Lower leg skin (tissue), 4 donors: ENCODE results near the gene CNTNAP4. TPM values are rescaled to one million over a fixed set of nuclear protein-coding genes. Genes with fewer than 3 reads are reported as not detected.

ENCODE experiments used
- DNase-seq, 2 donors: peaks; one replicate each; pipeline ENCODE4 v3.0.0-alpha.2; 2019; ENCODE audit warnings: low spot score in 2 of 2
- H3K4me3 ChIP-seq: fragments of 200-600 bp; sonication (generic); 2 replicates; pipeline ENCODE4 v1.5.1; 2017; ENCODE audit warnings: mild to moderate bottlenecking, low read depth; ENCODE audit not compliant: poor library complexity, severe bottlenecking
- POLR2A ChIP-seq, 2 donors: fragments of 450-650 bp; IDR thresholded peaks; one replicate each; pipeline ENCODE4 v1.6.1; 2016 to 2017; ENCODE audit warnings: antibody characterized with exemption in 2 of 2, mild to moderate bottlenecking in 1 of 2, moderate library complexity in 1 of 2
- WGBS, 2 donors: methylation state at CpG; one replicate each; pipeline ENCODE4 v1.1.5; 2018; 5-methylcytosine and 5-hydroxymethylcytosine counted together
- intact Hi-C: fragments of 100-400 bp; cut with DNase I; formaldehyde crosslinking; loops from one replicate; pipeline ENCODE4 v1.15.0; 2023; ENCODE audit warnings: low total_unique reads
- total RNA-seq, 4 donors: library from RNA; depleted of rRNA; stranded (reverse); fragments of >200 nt; gene quantifications; one replicate each; pipeline ENCODE4 v1.1.0, GENCODE V29; 2016
- TF ChIP-seq, protein P1 (sequence below), 3 donors: fragments of 450-650 bp; IDR thresholded peaks; one replicate each; pipeline ENCODE4 v1.5.1; 2016; ENCODE audit warnings: antibody characterized with exemption in 3 of 3, mild to moderate bottlenecking in 3 of 3, moderate library complexity in 2 of 3

The CNTNAP4 gene
- total RNA-seq, 4 donors from 2014 or later, result not detected

DNA sequence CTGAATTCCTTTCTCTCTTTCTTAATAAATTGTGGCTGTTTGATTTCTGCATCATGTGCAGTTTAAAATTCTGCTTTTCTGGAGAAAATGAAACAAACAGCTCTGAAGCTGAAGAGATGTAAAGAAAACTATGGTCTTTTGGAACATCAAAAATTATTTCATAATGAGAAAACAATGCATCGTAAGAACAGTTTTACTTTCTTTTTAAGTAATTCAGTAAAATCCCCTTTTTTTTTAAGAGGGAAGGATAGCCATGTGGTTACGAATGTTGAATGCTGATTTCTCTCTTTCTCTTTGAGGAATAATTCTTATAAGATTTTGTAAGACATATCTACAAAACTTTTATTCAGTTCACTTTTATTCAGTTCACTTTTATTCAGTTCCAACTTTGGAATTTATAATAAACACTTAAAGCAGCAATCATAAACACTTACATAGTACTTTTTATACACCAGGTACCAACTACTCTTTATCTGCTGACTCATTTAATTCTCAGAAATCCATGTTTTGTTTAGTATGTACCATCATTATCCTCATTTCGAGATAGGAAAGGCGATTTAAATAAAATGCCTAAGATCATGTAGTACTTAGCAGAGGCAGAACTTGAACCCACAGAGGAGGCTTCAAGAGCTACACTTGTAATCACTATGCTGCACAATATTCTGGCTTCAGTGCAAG lies 26.6 kb downstream of the CNTNAP4 start:
- 76 to 80% methylated on average over 4 of the region's 4 CpGs for WGBS, 2 donors
- no peak for DNase-seq
- intact Hi-C loops, result no loop called here
- TF ChIP-seq, protein P1, sequence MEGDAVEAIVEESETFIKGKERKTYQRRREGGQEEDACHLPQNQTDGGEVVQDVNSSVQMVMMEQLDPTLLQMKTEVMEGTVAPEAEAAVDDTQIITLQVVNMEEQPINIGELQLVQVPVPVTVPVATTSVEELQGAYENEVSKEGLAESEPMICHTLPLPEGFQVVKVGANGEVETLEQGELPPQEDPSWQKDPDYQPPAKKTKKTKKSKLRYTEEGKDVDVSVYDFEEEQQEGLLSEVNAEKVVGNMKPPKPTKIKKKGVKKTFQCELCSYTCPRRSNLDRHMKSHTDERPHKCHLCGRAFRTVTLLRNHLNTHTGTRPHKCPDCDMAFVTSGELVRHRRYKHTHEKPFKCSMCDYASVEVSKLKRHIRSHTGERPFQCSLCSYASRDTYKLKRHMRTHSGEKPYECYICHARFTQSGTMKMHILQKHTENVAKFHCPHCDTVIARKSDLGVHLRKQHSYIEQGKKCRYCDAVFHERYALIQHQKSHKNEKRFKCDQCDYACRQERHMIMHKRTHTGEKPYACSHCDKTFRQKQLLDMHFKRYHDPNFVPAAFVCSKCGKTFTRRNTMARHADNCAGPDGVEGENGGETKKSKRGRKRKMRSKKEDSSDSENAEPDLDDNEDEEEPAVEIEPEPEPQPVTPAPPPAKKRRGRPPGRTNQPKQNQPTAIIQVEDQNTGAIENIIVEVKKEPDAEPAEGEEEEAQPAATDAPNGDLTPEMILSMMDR (IDR thresholded peaks at IDR 0.05), result no peak
- no peak for TF ChIP-seq POLR2A (IDR thresholded peaks at IDR 0.05)
- H3K4me3 ChIP-seq, result no peak overlapping the region

DNA sequence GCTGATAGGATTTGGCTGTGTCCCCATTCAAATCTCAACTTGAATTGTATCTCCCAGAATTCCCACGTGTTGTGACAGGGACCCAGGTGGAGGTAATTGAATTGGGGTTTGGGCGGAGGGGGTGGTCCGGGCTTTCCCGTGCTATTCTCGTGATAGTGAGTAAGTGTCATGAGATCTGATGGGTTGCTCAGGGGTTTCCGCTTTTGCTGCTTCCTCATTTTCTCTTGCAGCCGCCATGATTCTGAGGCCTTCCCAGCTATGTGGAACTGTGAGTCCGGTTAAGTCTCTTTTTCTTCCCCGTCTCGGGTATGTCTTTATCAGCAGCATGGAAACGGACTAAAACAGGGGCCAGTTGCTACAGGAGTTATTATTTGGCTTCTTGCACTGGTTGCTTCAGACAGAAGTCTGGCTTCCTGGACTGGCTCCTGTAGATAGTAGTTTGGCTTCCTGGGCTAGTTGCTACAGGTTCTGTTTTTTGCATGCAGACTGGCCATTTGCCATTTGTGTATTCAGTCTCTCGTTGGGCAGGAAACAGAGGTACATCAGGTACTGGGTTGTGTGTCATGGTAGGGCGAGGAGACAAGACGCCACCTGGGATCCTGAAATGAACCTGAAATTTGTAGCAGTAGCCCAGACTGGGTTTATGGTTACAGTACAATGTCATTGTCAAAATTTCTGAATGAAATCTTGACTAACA lies 32.6 kb downstream of the CNTNAP4 start:
- 80 to 82% methylated on average over 14 of the region's 14 CpGs for WGBS, 2 donors
- intact Hi-C loops, result no loop called here
- TF ChIP-seq, protein P1 (IDR thresholded peaks at IDR 0.05), result no peak
- TF ChIP-seq POLR2A (IDR thresholded peaks at IDR 0.05), result no peak
- no peak for DNase-seq
- no peak overlapping the region for H3K4me3 ChIP-seq

DNA sequence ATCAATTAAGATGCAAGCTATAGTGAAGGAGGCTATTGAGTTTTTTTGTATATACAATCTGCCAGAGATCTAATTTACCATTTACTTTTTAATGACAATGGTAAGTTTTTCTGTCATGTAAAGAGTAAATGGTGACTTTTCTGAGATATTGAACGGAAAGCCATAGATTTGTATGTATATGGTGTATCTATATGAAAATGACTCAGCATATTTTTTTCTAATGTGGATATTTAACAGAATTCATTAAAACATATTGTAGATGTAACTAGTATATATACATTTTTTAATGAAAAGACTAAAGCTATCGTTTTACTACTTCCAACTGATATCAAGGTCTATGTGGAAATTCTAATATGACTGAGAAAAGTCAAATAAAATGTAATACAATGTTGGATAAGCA lies 34.1 kb downstream of the CNTNAP4 start:
- 79 to 83% methylated on average over 2 of the region's 2 CpGs for WGBS, 2 donors
- intact Hi-C loops, result no loop called here
- DNase-seq, result no peak
- TF ChIP-seq, protein P1 (IDR thresholded peaks at IDR 0.05), result no peak
- TF ChIP-seq POLR2A (IDR thresholded peaks at IDR 0.05), result no peak
- no peak overlapping the region for H3K4me3 ChIP-seq

DNA sequence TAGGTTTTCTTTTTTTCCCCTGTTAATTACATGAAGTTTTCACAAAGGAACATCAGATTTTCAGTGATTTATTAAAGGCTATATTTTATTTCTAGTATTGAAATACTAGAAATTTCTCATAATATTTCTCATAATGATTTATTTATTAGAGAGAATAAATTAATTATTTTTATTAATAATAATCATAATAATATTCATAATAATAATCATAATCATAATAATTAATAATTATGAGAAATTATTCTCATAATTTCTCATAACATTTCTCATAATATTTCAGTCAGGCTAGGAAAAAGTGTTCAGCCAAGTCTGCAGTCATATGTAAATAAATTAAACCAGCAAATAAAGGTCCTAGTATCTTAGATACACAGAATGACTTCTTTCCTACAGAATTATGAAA lies 41.4 kb downstream of the CNTNAP4 start:
- TF ChIP-seq, protein P1 (IDR thresholded peaks at IDR 0.05), result no peak
- TF ChIP-seq POLR2A (IDR thresholded peaks at IDR 0.05), result no peak
- DNase-seq, result no peak
- no peak overlapping the region for H3K4me3 ChIP-seq
- intact Hi-C loops, result no loop called here

DNA sequence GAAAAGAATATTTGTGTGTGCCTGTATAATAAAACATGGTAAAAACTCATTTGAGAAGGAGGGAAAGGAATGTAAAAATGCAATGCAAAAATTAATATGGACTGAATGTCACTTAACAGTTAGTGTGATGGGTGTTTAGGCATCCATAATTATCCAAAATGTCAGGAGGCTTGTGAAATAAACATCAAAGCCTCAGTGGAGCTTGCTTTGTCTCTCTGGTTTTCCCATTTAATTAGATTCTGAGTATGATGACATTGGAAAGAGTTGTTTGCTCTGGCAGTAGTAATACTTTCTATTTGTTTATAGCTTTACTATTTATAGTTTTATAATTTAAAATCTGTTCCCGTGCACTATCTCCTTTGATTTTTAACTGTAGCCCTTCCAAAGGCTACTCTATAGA lies 51.9 kb downstream of the CNTNAP4 start:
- no peak for DNase-seq
- no peak for TF ChIP-seq POLR2A (IDR thresholded peaks at IDR 0.05)
- TF ChIP-seq, protein P1 (IDR thresholded peaks at IDR 0.05), result no peak
- intact Hi-C loops, result no loop called here
- no peak overlapping the region for H3K4me3 ChIP-seq
- 36 to 53% methylated on average over 1 of the region's 1 CpG for WGBS, 2 donors
